Measurements from ENCODE around the gene ATP8B1. TPM values are rescaled to one million over a fixed set of nuclear protein-coding genes. Genes with fewer than 3 reads are reported as not detected.

ATP8B1 gene
- total RNA-seq, 1 experiment from 2014 or later: 1.1 TPM

- no peak for TF ChIP-seq CTCF (conservative IDR thresholded peaks at IDR 0.05)
- H2BK15ac ChIP-seq (ENCODE audit: low read depth, low read length): no peak overlapping the region
- no peak overlapping the region for H3K4ac ChIP-seq (ENCODE audit: low read depth, low read length)
- no peak overlapping the region for H2BK12ac ChIP-seq (ENCODE audit: insufficient read length, low read depth, low read length)
- no peak overlapping the region for H3K23ac ChIP-seq (ENCODE audit: insufficient read length, low read depth, low read length)
- H3K9ac ChIP-seq (ENCODE audit: extremely low read depth, insufficient read length, low read length): no peak overlapping the region
- no peaks in the 10 kb centered on the region for H3K79me1 ChIP-seq (ENCODE audit: insufficient read depth, low read depth, low read length, poor library complexity, severe bottlenecking)
- 0 out of 4 replicates have a peak, but pooled peaks cover 0 to 5% of the 10 kb centered on the region in 2 experiments for H3K4me1 Mint-ChIP-seq
- H3K4me3 Mint-ChIP-seq: no peak overlapping the region
- no peak overlapping the region for H2AFZ ChIP-seq (ENCODE audit: low read length)
- no peaks in the 10 kb centered on the region for H3K9me3 Mint-ChIP-seq
- no peaks in the 10 kb centered on the region for H4K20me1 ChIP-seq (ENCODE audit: control insufficient read depth, insufficient read depth, insufficient read length)
- DNase-seq: no peak
- no peaks in the 10 kb centered on the region for H3K79me2 ChIP-seq (ENCODE audit: insufficient read depth, low read length)
- no peak overlapping the region for H4K5ac ChIP-seq (ENCODE audit: insufficient read length, low read depth, low read length)
- no peaks in the 10 kb centered on the region for H3K27me3 ChIP-seq (ENCODE audit: insufficient read depth, low read length)
- no peak overlapping the region for H3K4me2 ChIP-seq (ENCODE audit: insufficient read depth, insufficient read length, low read length)
- no peak overlapping the region for H3K56ac ChIP-seq (ENCODE audit: insufficient read length, low read depth, low read length)
- no peak overlapping the region for H2BK120ac ChIP-seq (ENCODE audit: low read depth, low read length, poor library complexity, severe bottlenecking)
- no peaks in the 10 kb centered on the region for H3K23me2 ChIP-seq (ENCODE audit: insufficient read length, low read depth, low read length, poor library complexity, severe bottlenecking)
- H2BK5ac ChIP-seq (ENCODE audit: insufficient read length, low read length): no peak overlapping the region
- H3K14ac ChIP-seq (ENCODE audit: insufficient read depth, low read length): no peak overlapping the region
- no peak overlapping the region for H4K8ac ChIP-seq (replicated peaks; ENCODE audit: insufficient read length, low read depth, low read length)
- H3K27ac ChIP-seq (ENCODE audit: insufficient read length, low read depth, low read length): no peak overlapping the region
- no peak overlapping the region for H4K91ac ChIP-seq (ENCODE audit: insufficient read length, low read depth, low read length)
- no peak overlapping the region for H3K18ac ChIP-seq (ENCODE audit: insufficient read length, low read depth, low read length)
- H3K27me3 Mint-ChIP-seq (ENCODE audit: low read depth): no peaks in the 10 kb centered on the region
- peaks cover 50 to 90% (median 86%) of the 10 kb centered on the region in 3 experiments; a peak in 6 of 7 replicates for H3K36me3 Mint-ChIP-seq (ENCODE audit: insufficient read depth in 1 of 3, low read depth in 3 of 3)
- no CpG with 5 or more reads among the region's 1 CpG for WGBS (ENCODE audit: extremely low coverage, insufficient read length, low lambda C conversion rate)
- H3K9me3 ChIP-seq (ENCODE audit: control insufficient read depth, low read depth, low read length): no peaks in the 10 kb centered on the region
- H3K27ac Mint-ChIP-seq: peak overlapping the region in 1 of 3 experiments; percentile 44; a peak in 1 of 7 replicates
- H2AK5ac ChIP-seq (ENCODE audit: insufficient read length, low read length): no peak overlapping the region
- no peak overlapping the region for H2BK20ac ChIP-seq (ENCODE audit: low read depth, low read length, poor library complexity, severe bottlenecking)
- H3K4me1 ChIP-seq (ENCODE audit: insufficient read depth, low read length): no peaks in the 10 kb centered on the region
- no peak overlapping the region for H3T11ph ChIP-seq (ENCODE audit: low read length)
Observed at GRCh38 chr18:57603871-57604270, 199.2 kb downstream of the ATP8B1 start.

Other genes starting within 250 kb of the ATP8B1 start
- gene FECH, start 216.6 kb downstream of the ATP8B1 start, total RNA-seq (2021): 24.1 and 24.8 TPM in 2 replicates
- 143 and 148 TPM in 2 replicates for gene NARS1, start 181.5 kb downstream of the ATP8B1 start, total RNA-seq (2021)
- 56.1 and 76.3 TPM in 2 replicates for gene NEDD4L, start 240.9 kb upstream of the ATP8B1 start, total RNA-seq (2021)

Data from H9 (cell line).